OCI-LY1 (cell line): Measurements from ENCODE around the gene MAN2B2.

ENCODE experiments used
- H2AFZ ChIP-seq: fragments of 200-600 bp; sonication (generic), shearing (Covaris generic); 2 replicates; pipeline ENCODE4 v1.6.0; 2014; ENCODE audit warnings: antibody characterized with exemption, mild to moderate bottlenecking, low read length
- H3F3A ChIP-seq: fragments of 200-600 bp; sonication (generic), shearing (Covaris generic); 2 replicates; pipeline ENCODE4 v1.6.0; 2014; ENCODE audit warnings: mild to moderate bottlenecking, antibody characterized with exemption, low read length, moderate library complexity; ENCODE audit not compliant: insufficient read depth
- H3K27ac ChIP-seq: fragments of 200-600 bp; sonication (generic); 2 replicates; pipeline ENCODE4 v1.5.1; 2014; ENCODE audit warnings: low read length, mixed run types, mild to moderate bottlenecking, low read depth; ENCODE audit not compliant: poor library complexity, severe bottlenecking
- H3K27me3 ChIP-seq: fragments of 200-600 bp; sonication (generic); 2 replicates; pipeline ENCODE4 v1.6.0; 2014; ENCODE audit warnings: antibody characterized with exemption, mild to moderate bottlenecking, low read length, moderate library complexity; ENCODE audit not compliant: insufficient read depth
- H3K36me3 ChIP-seq: fragments of 200-600 bp; sonication (generic); 2 replicates; pipeline ENCODE4 v1.6.1; 2014; ENCODE audit warnings: mild to moderate bottlenecking, antibody characterized with exemption, low read length, moderate library complexity, mixed read lengths; ENCODE audit not compliant: insufficient read depth
- H3K4me1 ChIP-seq: fragments of 200-600 bp; sonication (generic); 2 replicates; pipeline ENCODE4 v1.5.1; 2014; ENCODE audit warnings: mild to moderate bottlenecking, low read length, moderate library complexity; ENCODE audit not compliant: insufficient read depth, severe bottlenecking
- H3K4me2 ChIP-seq: fragments of 200-600 bp; sonication (generic), shearing (Covaris generic); 2 replicates; pipeline ENCODE4 v1.6.1; 2014; ENCODE audit warnings: low read length
- H3K4me3 ChIP-seq: fragments of 200-600 bp; sonication (generic); 2 replicates; pipeline ENCODE4 v1.5.1; 2014; ENCODE audit warnings: low read length, low read depth, mild to moderate bottlenecking, mixed read lengths; ENCODE audit not compliant: poor library complexity, severe bottlenecking
- H3K79me2 ChIP-seq: fragments of 200-600 bp; shearing (Covaris generic); 2 replicates; pipeline ENCODE4 v1.6.1; 2016; ENCODE audit warnings: mixed run types, low read length, mixed read lengths; ENCODE audit not compliant: insufficient read depth
- H3K9ac ChIP-seq: fragments of 200-600 bp; sonication (generic), shearing (Covaris generic); 2 replicates; pipeline ENCODE4 v1.6.1; 2014; ENCODE audit warnings: mild to moderate bottlenecking, low read length, mixed read lengths
- H3K9me2 ChIP-seq: fragments of 200-600 bp; sonication (generic), shearing (Covaris generic); 2 replicates; pipeline ENCODE4 v1.6.1; 2014; ENCODE audit warnings: low read depth, mild to moderate bottlenecking, low read length, mixed read lengths
- H3K9me3 ChIP-seq: fragments of 200-600 bp; shearing (Covaris generic); 2 replicates; pipeline ENCODE4 v1.6.1; 2014; ENCODE audit warnings: low read length, mixed read lengths
- H4K20me1 ChIP-seq: fragments of 200-600 bp; sonication (generic), shearing (Covaris generic); 2 replicates; pipeline ENCODE4 v1.6.0; 2016; ENCODE audit warnings: mild to moderate bottlenecking, low read length; ENCODE audit not compliant: insufficient read depth
- CTCF ChIP-seq: fragments of 200-600 bp; sonication (generic), shearing (Covaris generic); IDR thresholded peaks from 2 replicates; pipeline ENCODE4 v1.5.1; 2017; ENCODE audit warnings: mild to moderate bottlenecking, antibody characterized with exemption, low read length, moderate library complexity, mixed read lengths
- EZH2 ChIP-seq: fragments of 200-600 bp; sonication (generic), shearing (Covaris generic); IDR thresholded peaks from 2 replicates; pipeline ENCODE4 v1.8.0; 2017; ENCODE audit warnings: borderline replicate concordance, mixed run types, mild to moderate bottlenecking, antibody characterized with exemption, low read length, moderate library complexity, mixed read lengths

MAN2B2 gene

GRCh38 chr4:6607368-6608055, 32.5 kb downstream of the MAN2B2 start:
- H3K27ac ChIP-seq = no peak overlapping the region
- no peaks in the 10 kb centered on the region for H3K9me2 ChIP-seq
- no peak overlapping the region for H3K4me3 ChIP-seq
- H3K36me3 ChIP-seq = peaks cover 16% of the 10 kb centered on the region
- H3K9me3 ChIP-seq = no peaks in the 10 kb centered on the region
- no peak overlapping the region for H2AFZ ChIP-seq
- H4K20me1 ChIP-seq = no peaks in the 10 kb centered on the region
- no peaks in the 10 kb centered on the region for H3K27me3 ChIP-seq
- no peaks in the 10 kb centered on the region for H3F3A ChIP-seq
- H3K79me2 ChIP-seq = no peaks in the 10 kb centered on the region
- no peak overlapping the region for H3K9ac ChIP-seq
- no peaks in the 10 kb centered on the region for H3K4me1 ChIP-seq
- H3K4me2 ChIP-seq = no peak overlapping the region
- TF ChIP-seq EZH2 (no peak), CTCF (no peak)

- Histone ChIP-seq H3K4me2 (no peak overlapping the region), H3K27me3 (no peaks in the 10 kb centered on the region), H2AFZ (no peak overlapping the region), H3F3A (no peaks in the 10 kb centered on the region), H3K27ac (no peak overlapping the region), H3K9me2 (no peaks in the 10 kb centered on the region), H4K20me1 (no peaks in the 10 kb centered on the region), H3K9ac (no peak overlapping the region), H3K4me1 (no peaks in the 10 kb centered on the region), H3K36me3 (peaks cover 16% of the 10 kb centered on the region), H3K79me2 (no peaks in the 10 kb centered on the region), H3K4me3 (no peak overlapping the region), H3K9me3 (no peaks in the 10 kb centered on the region)
- TF ChIP-seq CTCF = no peak
These were observed 33.9 kb downstream of the MAN2B2 start for GRCh38 chr4:6608758-6609414.

- no peak overlapping the region for H3K4me2 ChIP-seq
- H3K9me2 ChIP-seq = no peaks in the 10 kb centered on the region
- no peak overlapping the region for H3K4me3 ChIP-seq
- H3F3A ChIP-seq = no peaks in the 10 kb centered on the region
- H4K20me1 ChIP-seq = no peaks in the 10 kb centered on the region
- H2AFZ ChIP-seq = no peak overlapping the region
- no peak overlapping the region for H3K27ac ChIP-seq
- TF ChIP-seq CTCF (no peak), EZH2 (no peak)
- H3K79me2 ChIP-seq = no peaks in the 10 kb centered on the region
- no peaks in the 10 kb centered on the region for H3K4me1 ChIP-seq
- H3K9ac ChIP-seq = no peak overlapping the region
- H3K27me3 ChIP-seq = no peaks in the 10 kb centered on the region
- no peaks in the 10 kb centered on the region for H3K9me3 ChIP-seq
- H3K36me3 ChIP-seq = peaks cover 16% of the 10 kb centered on the region
These were observed 34.6 kb downstream of the MAN2B2 start for GRCh38 chr4:6609415-6610079.
